Measurements from ENCODE around the gene KCNC4.

KCNC4 gene

GRCh38 chr1:110189181-110189580 is 20.9 kb upstream of the KCNC4 start:
- no peak for DNase-seq

DNA sequence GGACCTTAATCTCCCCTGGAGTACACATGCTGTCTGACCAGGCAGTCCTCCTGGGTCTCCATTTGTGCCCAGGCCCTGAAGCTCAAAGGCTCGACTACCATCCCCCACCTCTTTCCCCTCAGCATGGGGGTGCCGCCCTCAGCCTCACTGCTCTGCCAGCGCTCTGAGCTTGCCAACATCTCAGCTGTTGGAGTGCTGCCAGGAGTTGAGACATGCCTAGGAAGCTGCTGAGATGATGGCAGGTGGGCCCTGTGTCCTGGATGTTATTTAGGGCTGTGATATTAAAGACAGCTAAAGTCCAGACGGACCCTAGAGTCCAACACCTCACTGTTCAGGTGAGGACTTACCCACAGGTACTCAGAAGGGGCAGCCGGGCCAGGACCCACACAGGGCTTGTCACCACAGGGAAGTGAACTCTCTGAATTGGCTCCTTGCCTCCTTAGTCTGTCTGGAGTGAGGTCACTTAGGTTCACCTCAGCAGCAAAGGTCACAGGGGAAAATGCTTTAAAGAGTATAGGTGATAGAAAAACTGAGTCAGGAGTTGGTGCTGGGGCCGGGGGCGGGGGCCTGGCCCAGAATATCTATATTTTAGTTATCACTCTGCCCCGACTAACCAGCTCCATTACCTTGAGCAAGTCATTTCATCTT is 19.7 kb upstream of the KCNC4 start:
- DNase-seq = peak; percentile 42

- no peak for DNase-seq
Measured at GRCh38 chr1:110192541-110192940, 17.6 kb upstream of the KCNC4 start.

- no peak for DNase-seq
Measured at GRCh38 chr1:110195196-110195595, 14.9 kb upstream of the KCNC4 start.

DNA sequence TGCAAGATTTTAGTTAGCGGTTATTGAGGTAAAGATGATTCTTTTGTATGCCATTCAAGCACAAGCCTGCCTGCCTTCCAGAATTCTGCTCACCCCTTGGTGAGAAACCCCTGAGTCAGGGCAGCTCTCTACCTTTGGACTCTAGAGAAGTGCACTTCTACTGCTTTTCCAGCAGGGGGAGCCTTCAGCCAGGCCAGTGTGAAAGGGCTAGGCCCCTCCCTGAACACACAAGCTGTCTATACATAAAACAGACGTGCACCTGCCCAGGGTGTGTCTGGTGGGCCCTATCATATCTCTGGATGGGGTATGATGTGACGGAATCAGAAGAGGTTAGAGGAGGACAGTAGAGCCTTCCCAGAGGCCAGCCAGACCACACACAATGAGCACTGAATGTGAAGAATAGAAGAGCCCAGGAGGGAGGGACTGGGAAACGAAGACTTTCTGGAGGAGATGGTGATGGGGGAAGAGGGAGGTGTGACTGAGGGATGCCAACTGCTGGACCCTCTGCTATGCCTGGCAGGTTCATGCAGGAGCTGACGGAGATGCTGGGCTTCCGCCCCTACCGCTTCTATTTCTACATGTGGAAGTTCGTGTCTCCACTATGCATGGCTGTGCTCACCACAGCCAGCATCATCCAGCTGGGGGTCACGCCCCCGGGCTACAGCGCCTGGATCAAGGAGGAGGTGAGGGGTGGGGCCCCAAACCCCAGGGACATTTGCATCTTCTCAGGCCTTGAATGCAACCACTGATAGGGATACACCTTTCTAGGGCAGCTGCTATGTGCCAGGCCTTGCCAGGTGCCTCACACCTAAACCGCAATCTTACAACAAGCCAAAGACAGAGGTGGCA is 13.0 kb upstream of the KCNC4 start:
- peak; percentile 47 for DNase-seq

DNA sequence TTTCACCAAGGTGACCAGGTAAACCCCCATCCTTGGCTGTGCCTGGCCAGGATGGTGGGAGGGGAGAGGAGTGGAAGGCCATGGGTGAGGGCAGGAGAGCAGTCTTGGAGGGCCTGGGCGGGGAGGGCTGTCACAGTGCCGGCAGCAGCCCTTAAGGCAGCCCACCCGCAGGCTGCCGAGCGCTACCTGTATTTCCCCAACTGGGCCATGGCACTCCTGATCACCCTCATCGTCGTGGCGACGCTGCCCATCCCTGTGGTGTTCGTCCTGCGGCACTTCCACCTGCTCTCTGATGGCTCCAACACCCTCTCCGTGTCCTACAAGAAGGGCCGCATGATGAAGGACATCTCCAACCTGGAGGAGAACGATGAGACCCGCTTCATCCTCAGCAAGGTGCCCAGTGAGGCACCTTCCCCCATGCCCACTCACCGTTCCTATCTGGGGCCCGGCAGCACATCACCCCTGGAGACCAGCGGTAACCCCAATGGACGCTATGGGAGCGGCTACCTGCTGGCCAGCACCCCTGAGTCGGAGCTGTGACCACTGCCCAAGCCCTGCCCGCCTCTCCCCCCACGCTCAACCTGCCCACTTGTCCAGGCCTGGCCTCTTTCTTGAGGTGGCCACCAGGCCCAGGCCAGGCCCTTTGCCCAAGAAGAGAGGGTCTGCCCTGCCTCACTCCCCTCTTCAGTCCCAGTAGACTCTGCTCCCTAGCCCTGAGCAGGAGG is 12.0 kb upstream of the KCNC4 start:
- DNase-seq = no peak

DNA sequence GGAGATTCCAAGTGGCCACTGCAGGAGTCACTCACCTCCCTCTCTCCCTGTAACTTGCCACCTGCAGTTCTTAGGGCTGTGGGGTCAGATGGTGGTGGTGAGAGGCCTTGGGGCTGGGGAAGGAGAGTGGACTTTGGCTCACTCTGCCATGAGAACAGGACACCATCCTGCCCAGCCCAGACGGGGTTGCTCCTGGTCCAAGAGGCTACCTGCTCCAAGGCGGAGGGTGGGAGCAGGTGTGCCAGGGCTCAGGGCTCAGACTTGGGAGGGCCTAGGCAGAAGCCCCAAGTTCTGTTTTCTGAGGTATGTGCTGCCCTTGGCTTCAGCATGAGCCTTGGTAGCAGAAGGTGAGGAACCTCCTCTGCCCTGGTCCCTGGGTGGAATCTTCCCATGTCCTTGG is 11.4 kb upstream of the KCNC4 start:
- DNase-seq = no peak

- no peak for DNase-seq
Measured at GRCh38 chr1:110200190-110200589, 9.9 kb upstream of the KCNC4 start.

DNA sequence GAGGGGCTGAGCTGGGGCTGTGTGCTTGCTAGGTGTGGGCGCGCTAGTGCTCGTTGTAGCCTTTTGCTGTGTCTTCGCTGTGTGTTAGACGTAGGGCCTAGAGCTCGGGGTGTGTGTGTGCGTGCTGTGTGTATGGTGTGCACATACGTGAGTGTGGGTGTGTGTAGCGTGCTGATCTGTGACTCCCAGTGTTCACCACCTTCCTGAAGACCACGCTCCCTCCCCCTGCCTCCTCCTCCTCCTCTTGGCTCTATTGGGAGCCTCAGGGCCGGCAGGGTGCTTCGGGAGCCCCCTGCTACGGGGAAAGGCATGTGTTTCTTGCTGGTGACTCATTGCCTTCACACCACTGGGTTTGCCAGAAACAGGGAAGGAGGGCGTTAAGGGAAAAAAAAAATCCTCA is 9.4 kb upstream of the KCNC4 start:
- DNase-seq = no peak

DNA sequence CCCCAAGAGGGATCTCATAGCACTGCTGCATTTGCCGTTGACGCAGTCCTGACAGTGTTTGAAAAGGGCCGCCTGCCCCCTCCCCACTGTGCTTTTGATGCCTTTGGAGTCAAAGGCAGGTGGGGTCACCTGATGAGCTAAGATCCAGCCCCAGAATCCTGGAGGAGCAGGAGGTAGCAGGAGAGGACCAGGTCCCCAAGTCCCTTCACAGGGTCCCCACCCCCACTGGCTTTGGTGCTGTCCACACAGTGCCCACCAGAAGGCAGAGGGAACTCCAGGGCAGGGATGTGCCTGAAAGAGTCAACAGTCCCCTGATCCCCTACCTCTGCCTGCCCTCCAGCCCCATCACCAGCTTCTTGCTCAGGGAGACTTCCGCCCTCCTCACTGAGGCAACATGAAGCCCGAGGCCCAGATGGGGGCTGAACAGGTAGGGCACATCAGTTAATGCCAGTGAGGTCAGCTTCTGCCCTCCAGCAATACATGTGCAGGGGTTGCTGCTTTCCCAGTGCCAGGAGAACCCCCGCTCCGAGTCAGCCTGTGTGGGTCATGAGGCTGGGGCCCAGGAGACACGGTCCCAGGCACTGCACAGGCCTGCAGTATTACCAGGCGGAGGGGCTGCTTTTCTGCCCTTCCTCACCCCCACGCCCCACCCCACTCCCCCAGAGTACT is 8.8 kb upstream of the KCNC4 start:
- DNase-seq = no peak

GRCh38 chr1:110203021-110203661 is 7.0 kb upstream of the KCNC4 start:
- peak; percentile 16 for DNase-seq

DNA sequence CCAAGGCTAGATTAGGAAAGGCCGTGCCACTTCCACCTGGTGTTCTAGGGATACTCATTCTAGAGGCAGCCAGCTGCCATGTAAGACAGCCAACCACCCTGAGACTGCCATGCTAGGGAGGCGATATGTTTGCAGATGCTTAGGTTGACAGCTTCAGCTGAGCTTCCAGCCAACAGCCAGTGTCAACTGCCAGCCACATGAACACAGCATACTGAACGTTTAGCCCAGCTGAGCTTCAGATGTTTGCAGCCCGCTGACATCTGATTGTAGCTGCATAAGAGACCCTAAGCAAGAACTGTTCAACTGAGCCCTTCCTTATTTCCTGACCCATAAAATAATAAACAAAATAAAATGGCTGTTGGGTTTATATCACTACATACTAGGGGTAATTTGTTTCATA is 5.0 kb upstream of the KCNC4 start:
- no peak for DNase-seq

- DNase-seq = no peak
Measured at GRCh38 chr1:110205591-110206155, 4.4 kb upstream of the KCNC4 start.

DNA sequence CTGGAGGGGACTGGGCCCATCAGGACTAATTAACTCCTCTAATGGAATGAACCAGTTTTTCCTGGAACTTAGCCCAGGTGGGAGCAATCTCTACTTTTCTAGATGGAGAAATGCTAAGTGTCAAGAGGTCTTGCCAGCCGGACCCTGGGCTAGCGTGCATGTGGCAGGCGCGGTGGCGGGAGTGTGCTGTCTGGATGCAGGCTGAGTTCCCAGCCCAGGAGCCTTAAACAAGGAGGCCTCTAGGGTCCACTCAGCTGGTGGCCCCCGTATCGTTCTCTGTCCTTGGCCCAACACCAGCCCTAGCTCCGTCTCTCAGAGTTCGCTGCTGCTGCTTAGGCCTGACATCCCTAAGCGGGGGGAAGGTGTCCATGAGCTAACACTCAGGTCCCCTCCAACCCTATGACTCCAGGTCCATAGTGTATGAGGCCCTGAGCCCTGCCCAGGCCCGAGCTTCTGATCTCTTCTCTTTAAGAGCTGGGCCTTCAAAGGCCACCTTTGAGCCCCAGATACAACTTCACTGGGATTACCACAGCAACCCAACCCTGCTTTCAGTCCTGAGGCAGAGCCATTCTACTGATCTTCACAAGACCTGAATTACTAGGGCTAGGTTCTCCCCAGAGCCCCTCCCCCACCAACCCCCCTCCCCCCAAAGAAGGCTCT is 3.7 kb upstream of the KCNC4 start:
- no peak for DNase-seq

GRCh38 chr1:110207831-110208230 is 2.3 kb upstream of the KCNC4 start:
- DNase-seq = peak; percentile 25

- DNase-seq = no peak
Measured at GRCh38 chr1:110208916-110209645, 1.0 kb upstream of the KCNC4 start.

DNA sequence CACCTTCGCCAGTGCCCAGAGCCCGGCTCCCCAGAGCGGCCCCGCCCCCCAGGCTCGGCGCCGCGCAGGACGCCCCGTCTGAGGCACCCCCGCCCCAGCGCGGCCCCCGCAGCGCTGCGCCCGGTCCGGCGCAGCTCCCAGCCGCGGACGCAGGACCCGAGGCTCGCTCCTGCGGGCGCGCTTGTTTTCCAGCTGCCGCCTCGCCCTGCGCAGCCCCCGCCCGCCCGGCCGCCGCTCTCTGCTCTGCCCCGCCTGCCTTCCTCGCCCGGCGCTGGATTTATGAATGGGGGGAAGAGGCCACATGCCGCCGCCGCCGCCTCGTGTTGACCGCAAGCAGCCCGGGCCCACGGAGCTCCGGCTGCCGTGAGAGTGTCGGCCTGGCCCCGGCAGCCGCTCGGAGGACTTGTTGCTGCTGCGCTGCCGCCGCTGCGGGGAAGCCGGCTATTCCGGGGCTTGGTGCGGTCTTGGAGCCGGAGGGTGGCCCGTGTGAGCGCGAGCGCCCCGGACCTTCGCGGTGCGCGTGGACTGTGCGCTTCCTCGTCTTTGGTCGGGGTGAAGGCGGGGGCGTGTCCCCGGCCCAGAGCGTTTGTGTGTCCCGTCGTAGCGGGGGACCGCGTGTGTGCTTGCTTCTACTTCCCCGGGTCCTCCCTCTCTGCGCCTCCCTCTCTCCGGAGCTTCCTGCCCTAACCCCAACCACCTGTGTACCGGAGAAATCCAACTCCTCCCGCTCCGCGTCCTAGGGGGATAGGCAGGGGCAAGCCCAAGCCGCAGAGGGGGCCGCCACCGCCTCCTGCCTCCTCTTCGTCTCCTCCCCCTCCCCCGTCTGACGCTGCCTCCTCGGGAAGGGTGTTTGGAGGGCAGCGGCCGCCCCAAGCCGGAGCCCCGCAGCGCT is 736 bp downstream of the KCNC4 start:
- peak; percentile 31 for DNase-seq

DNA sequence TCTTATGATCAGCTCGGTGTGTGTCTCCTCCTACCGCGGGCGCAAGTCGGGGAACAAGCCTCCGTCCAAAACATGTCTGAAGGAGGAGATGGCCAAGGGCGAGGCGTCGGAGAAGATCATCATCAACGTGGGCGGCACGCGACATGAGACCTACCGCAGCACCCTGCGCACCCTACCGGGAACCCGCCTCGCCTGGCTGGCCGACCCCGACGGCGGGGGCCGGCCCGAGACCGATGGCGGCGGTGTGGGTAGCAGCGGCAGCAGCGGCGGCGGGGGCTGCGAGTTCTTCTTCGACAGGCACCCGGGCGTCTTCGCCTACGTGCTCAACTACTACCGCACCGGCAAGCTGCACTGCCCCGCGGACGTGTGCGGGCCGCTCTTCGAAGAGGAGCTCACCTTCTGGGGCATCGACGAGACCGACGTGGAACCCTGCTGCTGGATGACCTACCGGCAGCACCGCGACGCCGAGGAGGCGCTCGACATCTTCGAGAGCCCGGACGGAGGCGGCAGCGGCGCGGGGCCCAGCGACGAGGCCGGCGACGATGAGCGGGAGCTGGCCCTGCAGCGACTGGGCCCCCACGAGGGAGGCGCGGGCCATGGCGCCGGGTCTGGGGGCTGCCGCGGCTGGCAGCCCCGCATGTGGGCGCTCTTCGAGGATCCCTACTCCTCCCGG is 1.5 kb downstream of the KCNC4 start:
- no peak for DNase-seq
